HAP-1 (cell line): ENCODE measurements around the gene LAMB1.

ENCODE experiments used
- DNase-seq, 2 experiments: peaks; one replicate each; pipeline ENCODE4 v3.0.0-alpha.2; 2016 to 2020; ENCODE audit warnings: low spot score in 2 of 2
- H3K27me3 ChIP-seq: fragments of 250-450 bp; sonication (Bioruptor Pico); 2 replicates; pipeline ENCODE4 v1.5.1; 2020; ENCODE audit warnings: low read depth, mild to moderate bottlenecking, moderate library complexity
- H3K36me3 ChIP-seq: fragments of 250-450 bp; sonication (Bioruptor Pico); replicated peaks from 2 replicates; pipeline ENCODE4 v1.5.1; 2020; ENCODE audit warnings: mild to moderate bottlenecking
- H3K4me1 ChIP-seq: fragments of 250-450 bp; sonication (Bioruptor Pico); 2 replicates; pipeline ENCODE4 v1.5.1; 2020; ENCODE audit warnings: mild to moderate bottlenecking
- H3K4me3 ChIP-seq: fragments of 250-450 bp; sonication (Bioruptor Pico); 2 replicates; pipeline ENCODE4 v1.5.1; 2020; ENCODE audit warnings: mild to moderate bottlenecking, moderate library complexity
- H3K9me3 ChIP-seq: fragments of 250-450 bp; sonication (Bioruptor Pico); 2 replicates; pipeline ENCODE4 v1.5.1; 2020; ENCODE audit warnings: mild to moderate bottlenecking, moderate library complexity
- in situ Hi-C: fragments of 300-500 bp; cut with MboI; formaldehyde crosslinking; loops from 3 replicates; pipeline ENCODE4 v1.14.3; 2020; ENCODE audit warnings: low sequenced_read_pairs, inconsistent platforms, mixed read lengths

The LAMB1 gene

DNA sequence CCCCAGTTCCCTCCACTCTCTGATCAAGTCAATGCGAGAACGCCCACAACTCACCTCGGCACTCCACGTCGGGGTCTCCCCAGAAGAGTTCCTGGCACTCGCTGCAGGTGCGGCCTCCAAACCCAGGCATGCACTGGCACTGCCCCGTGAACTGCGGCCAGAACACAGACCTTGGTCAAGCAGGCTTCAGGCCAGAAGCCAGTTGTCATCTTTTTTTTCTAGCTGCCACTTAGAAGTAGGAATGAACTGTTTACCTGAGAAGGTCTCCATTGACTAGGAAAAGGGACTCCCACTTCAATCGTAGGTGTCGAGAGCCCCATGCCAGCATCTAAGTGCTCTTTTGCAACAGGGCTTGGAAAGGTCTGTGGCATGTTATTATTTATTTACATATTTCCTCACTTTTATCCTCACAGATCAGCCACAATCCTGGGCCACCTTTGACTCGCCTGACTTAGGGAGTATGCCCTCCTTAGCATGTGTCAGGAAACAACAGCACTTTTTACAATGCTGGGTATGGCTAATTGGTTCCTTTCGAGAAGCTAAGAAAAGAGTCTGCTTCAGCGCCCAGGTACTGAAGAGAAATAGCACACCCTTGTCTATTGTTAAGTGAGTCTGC lies 51.7 kb downstream of the LAMB1 start:
- peaks cover 68% of the 10 kb centered on the region for H3K36me3 ChIP-seq
- no peaks in the 10 kb centered on the region for H3K9me3 ChIP-seq
- in situ Hi-C loops: no loop called here
- no peak overlapping the region for H3K4me3 ChIP-seq
- peaks cover 7% of the 10 kb centered on the region for H3K4me1 ChIP-seq
- DNase-seq: no peak
- no peaks in the 10 kb centered on the region for H3K27me3 ChIP-seq

DNA sequence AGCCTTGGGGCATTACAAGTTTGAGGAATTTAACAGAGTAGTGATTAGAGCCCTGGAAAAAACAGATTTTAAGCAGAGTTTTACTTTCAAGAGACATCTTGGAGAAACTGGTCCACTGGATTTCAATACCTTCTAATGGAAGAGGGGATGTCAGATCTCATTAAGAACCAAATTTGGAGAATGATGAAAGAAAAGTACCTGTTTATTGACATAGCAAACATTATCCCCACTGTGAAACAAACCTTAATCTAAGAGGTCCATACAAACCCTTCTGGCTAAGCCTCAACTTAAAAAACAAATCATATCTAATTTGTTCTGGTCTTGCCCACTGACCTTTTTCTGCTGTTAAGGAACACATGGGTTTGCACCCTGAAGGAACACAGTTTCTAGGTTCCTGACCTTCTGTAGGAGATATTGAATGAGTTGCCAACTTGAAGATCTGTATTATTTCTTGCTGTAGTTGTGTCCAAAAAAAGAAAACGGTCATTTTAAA lies 53.5 kb downstream of the LAMB1 start:
- Histone ChIP-seq H3K4me1 (peaks cover 7% of the 10 kb centered on the region), H3K9me3 (no peaks in the 10 kb centered on the region), H3K36me3 (peaks cover 59% of the 10 kb centered on the region), H3K4me3 (no peak overlapping the region), H3K27me3 (no peaks in the 10 kb centered on the region)
- in situ Hi-C loops: no loop called here
- no peak for DNase-seq

DNA sequence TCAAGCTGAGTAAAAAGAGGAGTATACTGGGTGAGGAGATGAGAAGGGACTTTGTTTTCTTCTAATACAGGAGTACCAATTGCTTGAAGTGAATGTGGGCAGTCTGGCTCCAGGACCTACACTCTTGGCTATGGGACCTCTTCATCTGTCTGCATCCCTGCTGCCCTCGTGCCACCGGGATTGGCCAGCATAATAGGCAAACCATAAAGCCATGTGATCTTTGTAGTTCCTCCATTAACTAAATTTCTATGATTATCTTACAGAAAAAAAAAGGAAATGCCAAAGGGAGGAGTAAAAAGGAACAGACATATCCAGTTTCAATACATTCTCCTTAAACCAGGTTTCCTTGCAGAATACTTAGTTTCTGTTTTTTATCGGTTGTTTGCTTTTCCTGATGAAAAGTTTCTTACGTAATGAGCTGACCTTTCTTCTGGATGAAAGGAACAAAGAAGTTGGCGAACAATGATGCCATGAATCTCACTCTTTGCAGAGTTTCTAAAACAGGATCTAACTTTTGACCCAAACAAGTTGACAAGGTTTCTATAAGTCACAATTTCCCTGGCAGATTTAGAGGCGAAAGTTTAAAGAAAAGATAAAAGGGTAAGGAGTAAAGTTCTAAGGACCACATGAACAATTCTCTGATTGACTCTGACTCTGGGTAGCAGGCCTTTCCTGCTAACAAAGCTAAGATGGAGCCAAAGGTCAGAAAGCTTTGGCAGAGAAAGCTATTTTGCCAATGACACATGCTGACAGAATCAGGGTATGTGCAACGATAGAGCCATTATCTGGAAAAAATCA lies 54.1 kb downstream of the LAMB1 start:
- Histone ChIP-seq H3K4me3 (no peak overlapping the region), H3K9me3 (no peaks in the 10 kb centered on the region), H3K27me3 (no peaks in the 10 kb centered on the region), H3K36me3 (peaks cover 56% of the 10 kb centered on the region), H3K4me1 (peaks cover 7% of the 10 kb centered on the region)
- in situ Hi-C loops: no loop called here
- no peak for DNase-seq

DNA sequence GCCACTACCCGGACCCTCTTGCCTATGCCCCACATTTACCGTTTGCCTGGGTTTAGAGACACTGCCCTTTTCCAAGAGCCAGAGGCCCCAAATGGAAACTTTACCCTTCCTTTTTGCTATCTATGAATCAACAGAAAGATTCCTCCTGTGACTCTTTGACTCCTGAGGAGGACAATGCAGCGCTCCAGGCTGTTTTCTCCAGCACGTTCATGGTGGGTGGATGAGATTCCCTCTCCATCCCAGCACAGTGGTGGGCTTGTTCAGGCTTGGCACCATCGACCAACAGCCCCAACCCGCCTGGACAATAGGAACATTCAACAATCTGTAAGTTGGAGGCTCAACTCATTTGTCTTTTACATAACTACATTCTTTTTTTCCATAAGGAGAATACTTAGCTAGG lies 56.1 kb downstream of the LAMB1 start:
- in situ Hi-C loops: no loop called here
- no peaks in the 10 kb centered on the region for H3K9me3 ChIP-seq
- H3K27me3 ChIP-seq: no peaks in the 10 kb centered on the region
- H3K4me1 ChIP-seq: peaks cover 7% of the 10 kb centered on the region
- no peak overlapping the region for H3K4me3 ChIP-seq
- no peak for DNase-seq
- H3K36me3 ChIP-seq: peaks cover 55% of the 10 kb centered on the region

DNA sequence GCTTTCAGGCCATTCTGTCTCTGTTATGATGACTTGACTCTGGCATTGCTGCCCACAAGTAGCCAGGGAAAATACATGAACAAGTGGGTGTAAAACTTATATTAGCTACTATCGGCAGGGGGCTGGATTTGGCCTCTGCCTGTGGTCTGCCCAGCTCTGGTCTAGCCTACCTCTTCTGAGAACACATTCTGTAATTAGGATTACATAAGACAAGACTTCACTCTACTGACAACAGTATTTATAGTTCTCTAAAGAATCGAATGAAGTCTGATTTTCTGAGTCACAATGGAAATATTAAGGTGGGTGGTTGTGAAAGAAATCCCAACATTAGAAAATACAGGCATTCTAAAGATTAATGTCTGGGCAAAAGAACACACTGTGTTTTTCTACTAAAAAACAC lies 56.5 kb downstream of the LAMB1 start:
- in situ Hi-C loops: no loop called here
- Histone ChIP-seq H3K4me1 (peaks cover 7% of the 10 kb centered on the region), H3K4me3 (no peak overlapping the region), H3K9me3 (no peaks in the 10 kb centered on the region), H3K36me3 (peaks cover 51% of the 10 kb centered on the region), H3K27me3 (no peaks in the 10 kb centered on the region)
- DNase-seq: no peak

DNA sequence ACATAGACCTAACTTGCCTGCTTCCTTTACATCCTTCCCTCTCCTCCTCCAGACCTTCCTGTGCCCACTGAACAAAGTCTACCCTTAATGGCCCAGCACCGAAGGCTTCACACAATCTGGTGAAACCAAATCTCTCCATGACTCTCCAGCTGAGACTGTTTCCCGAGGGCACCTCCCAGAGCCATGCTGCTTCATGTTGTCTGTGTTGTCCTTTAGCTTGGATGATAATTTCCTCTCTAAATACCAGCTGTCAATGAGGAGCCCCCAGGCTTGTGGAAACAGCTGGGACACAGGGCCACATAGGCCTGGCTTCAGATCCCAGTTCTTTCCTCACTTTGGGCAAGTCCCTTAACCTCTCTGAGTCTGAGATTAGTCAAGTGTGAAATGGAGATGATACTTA lies 57.6 kb downstream of the LAMB1 start:
- Histone ChIP-seq H3K9me3 (no peaks in the 10 kb centered on the region), H3K4me3 (no peak overlapping the region), H3K4me1 (peaks cover 7% of the 10 kb centered on the region), H3K27me3 (no peaks in the 10 kb centered on the region), H3K36me3 (peaks cover 42% of the 10 kb centered on the region)
- in situ Hi-C loops: no loop called here
- no peak for DNase-seq

DNA sequence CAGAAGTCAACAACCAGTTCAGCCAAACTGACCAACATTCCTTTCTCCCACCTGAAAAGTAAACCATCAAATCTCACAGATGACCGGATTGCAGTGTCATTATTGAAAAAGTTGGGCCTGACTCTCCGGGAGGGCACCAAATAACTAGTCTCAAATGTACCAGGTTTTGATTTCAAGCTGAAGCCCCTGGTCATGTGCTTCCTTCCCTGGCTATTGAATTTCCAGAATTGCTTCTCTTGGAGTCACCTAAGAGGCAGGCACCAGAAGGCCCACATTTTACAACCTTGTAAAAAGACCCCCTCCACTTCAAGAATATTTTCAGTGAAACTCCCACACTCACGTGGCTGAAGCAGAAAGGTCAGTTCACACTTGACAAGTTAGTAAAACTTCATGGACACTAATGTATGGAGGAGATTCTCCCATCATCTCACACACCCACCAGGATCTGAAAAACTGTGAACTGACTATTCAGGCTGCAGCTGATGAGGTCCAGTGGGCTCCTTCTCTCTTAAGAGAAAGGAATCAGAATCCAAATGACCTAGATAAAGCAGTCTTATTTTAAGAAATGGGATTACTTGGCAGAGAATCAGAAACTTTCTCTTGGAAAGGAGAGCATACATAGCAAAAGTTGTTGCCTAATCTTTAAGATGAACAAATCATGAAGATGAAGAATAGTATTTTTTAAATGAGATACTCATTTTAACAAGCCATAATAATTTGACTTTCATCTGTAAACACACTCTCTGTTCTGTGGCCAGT lies 58.4 kb downstream of the LAMB1 start:
- Histone ChIP-seq H3K4me3 (no peak overlapping the region), H3K4me1 (peaks cover 7% of the 10 kb centered on the region), H3K9me3 (no peaks in the 10 kb centered on the region), H3K36me3 (peaks cover 39% of the 10 kb centered on the region), H3K27me3 (no peaks in the 10 kb centered on the region)
- DNase-seq: no peak
- in situ Hi-C loops: no loop called here

DNA sequence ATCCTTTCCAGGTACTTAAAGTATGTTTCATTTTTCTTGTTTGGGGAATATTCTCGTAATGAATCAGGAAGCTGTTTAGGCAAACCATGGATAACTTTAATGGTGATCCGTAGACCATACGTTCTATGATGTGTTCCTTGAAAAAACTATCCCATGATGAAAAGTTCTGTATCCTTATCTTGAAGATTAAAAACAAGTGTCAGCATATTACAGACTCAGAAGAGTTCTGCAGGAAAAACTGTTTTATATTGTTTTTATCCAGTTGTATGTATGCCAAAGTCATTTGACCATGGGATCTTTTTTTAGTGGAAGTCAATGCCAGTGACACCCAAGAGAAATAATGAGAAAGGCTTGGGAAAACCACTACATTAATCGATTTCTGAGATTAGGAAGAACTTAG lies 59.9 kb downstream of the LAMB1 start:
- no peak for DNase-seq
- no peaks in the 10 kb centered on the region for H3K27me3 ChIP-seq
- in situ Hi-C loops: no loop called here
- H3K4me1 ChIP-seq: no peaks in the 10 kb centered on the region
- no peaks in the 10 kb centered on the region for H3K9me3 ChIP-seq
- H3K36me3 ChIP-seq: peaks cover 26% of the 10 kb centered on the region
- H3K4me3 ChIP-seq: no peak overlapping the region

DNA sequence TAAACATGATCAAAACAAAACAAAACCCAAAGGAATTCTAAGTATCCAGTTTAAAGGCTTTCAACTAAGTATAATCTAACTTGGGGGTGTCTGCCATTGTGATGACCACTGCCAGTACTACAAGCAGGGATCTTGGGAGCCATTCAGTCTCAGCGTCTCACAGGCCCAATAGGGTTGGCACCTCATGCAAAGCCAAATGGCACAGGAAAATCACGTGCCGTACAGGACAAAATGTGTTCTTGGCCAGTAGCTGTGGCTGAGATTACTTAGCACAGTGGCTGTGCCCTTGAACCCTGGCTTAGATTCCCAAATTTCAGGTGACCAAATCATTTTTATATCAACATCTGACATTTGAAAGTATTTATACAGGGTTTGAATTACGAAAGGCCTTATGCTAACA lies 62.0 kb downstream of the LAMB1 start:
- no peaks in the 10 kb centered on the region for H3K27me3 ChIP-seq
- no peak for DNase-seq
- peaks cover 20% of the 10 kb centered on the region for H3K4me1 ChIP-seq
- peaks cover 26% of the 10 kb centered on the region for H3K36me3 ChIP-seq
- in situ Hi-C loops: no loop called here
- no peaks in the 10 kb centered on the region for H3K9me3 ChIP-seq
- no peak overlapping the region for H3K4me3 ChIP-seq

DNA sequence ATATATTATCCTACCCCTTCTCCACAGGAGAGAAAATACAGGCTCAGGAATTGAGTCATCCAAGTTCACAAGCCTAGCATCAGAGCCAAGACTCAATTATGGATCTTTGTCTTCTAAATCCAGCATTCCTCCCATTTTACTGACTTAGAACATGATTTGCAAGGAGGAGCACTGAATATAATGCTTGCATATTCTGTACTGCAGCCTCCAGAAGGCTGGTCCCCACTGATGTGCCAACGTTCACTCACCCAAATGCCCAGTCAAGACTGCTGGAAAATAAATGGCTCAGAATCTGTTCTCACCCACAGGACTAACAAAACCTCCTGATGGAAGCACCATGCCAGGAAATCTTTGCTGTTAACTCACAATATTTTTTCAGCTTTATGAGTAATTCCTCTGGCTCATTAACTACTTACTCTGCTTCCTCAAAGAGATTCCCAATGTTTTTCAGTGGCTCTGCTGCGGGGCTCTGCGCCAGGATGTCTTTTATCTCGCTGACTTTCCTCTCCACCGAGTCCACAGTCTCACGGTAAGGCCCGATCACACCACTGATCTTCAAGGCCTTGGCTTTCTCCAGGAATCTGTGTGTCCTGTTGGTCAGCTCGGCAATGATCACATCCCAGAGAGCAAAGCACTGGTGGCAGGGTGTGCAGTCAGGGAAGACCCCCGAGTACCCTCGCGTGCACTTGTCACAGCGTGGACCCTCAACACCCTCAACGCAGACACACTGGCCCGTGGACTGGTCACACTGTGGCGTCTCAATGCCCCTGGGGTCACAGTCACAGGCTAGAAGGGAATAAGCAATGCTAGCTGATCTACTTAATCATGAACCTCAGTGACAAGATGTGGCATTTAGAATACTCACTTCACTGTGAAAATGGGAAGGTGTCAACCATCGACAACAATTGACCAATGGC lies 63.1 kb downstream of the LAMB1 start:
- H3K4me1 ChIP-seq: peaks cover 30% of the 10 kb centered on the region
- no peak overlapping the region for H3K4me3 ChIP-seq
- no peaks in the 10 kb centered on the region for H3K27me3 ChIP-seq
- peaks cover 23% of the 10 kb centered on the region for H3K36me3 ChIP-seq
- in situ Hi-C loops: no loop called here
- H3K9me3 ChIP-seq: no peaks in the 10 kb centered on the region
- DNase-seq: no peak

DNA sequence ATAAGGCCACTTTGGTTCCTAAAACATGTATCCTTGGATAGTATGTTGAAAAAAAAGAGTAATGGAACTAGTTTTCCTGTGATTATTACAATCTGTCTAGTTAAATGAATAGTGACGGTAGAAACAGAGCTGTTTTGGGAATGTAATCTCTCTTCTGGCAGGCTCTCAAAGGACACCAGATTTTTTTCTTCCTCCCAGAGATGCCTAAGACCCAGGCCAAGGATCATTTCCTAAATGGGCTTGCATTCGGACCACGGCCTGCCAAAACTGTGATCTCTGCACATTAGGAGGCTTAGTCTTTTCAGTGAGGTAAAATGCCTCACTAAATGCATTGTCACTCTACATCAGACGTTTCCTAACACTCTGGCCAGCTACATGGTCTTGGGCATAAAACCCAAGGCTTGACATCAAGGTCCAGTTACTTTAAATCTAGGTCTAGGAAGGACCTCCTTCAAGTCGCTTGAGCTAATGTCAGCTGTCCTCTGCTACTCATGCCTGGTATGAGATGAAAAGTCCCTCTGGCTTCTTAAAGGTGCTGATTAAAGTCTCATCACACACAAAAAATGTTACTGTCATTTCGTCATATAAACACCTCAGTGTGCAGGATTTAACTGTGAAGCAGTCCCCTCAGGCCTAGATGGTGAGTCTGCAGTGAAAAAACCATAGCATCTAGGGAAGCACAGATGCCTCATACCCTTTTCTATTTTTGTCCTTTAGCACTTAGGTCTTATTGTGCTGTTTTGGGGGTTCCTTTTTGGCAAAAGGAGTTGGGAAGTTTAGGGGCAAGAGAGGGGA lies 64.3 kb downstream of the LAMB1 start:
- in situ Hi-C loops: no loop called here
- Histone ChIP-seq H3K27me3 (no peaks in the 10 kb centered on the region), H3K36me3 (peaks cover 19% of the 10 kb centered on the region), H3K4me3 (no peak overlapping the region), H3K9me3 (no peaks in the 10 kb centered on the region), H3K4me1 (peaks cover 40% of the 10 kb centered on the region)
- no peak for DNase-seq

DNA sequence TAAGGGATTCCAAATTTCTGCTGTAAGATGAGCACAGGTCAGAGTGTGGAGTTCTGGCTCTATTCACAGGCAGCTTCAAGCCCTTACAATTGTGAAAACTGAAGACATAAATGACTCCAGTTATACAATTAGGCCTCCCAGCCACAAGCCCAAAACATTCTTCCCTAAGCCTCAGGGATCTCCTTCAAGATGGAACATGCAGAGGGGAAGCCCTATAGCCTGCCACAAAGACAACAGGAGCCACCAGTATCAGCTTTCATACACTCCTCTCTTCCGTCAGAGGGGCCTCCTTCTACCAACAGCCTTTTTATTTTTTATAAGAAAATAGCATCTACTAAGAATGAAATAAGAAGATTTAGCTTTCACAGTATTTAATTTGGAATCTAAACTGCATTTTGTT lies 65.4 kb downstream of the LAMB1 start:
- Histone ChIP-seq H3K4me1 (peaks cover 49% of the 10 kb centered on the region), H3K4me3 (no peak overlapping the region), H3K9me3 (no peaks in the 10 kb centered on the region), H3K27me3 (no peaks in the 10 kb centered on the region), H3K36me3 (peaks cover 8% of the 10 kb centered on the region)
- in situ Hi-C loops: no loop called here
- no peak for DNase-seq

DNA sequence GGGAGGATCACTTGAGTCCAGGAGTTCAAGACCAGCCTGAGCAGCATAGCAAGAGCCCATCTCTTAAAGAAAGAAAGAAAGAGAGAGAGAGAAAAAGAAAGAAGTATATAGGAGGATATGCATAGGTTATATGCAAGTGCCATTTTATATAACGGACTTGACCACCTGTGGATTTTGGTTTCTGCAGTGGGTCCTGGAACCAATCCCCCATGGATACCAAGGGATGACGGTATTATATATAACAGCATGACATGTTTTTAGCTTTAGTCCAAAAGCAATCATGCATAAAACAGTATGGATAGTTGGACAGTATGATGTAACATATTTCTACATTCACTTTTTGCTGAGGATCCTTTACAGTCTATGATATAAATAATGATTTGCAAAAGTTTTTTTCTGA lies 66.6 kb downstream of the LAMB1 start:
- Histone ChIP-seq H3K36me3 (peaks cover 7% of the 10 kb centered on the region), H3K4me3 (no peak overlapping the region), H3K4me1 (peaks cover 61% of the 10 kb centered on the region), H3K27me3 (no peaks in the 10 kb centered on the region), H3K9me3 (no peaks in the 10 kb centered on the region)
- in situ Hi-C loops: no loop called here
- DNase-seq: no peak
